GM12872 (cell line): Measurements from ENCODE around the gene C14orf180.

ENCODE experiments used
- CTCF ChIP-seq: IDR thresholded peaks from 3 replicates; pipeline ENCODE4 v1.5.1; 2011; ENCODE audit warnings: low read depth, mild to moderate bottlenecking, low read length, moderate library complexity; ENCODE audit not compliant: insufficient read depth

C14orf180 gene

GRCh38 chr14:104632781-104633180 is 53.2 kb downstream of the C14orf180 start:
- no peak for TF ChIP-seq CTCF

- TF ChIP-seq CTCF: no peak
Observed at GRCh38 chr14:104633276-104634137, 53.9 kb downstream of the C14orf180 start.

- no peak for TF ChIP-seq CTCF
Observed at GRCh38 chr14:104634138-104634760, 54.7 kb downstream of the C14orf180 start.

- no peak for TF ChIP-seq CTCF
Observed at GRCh38 chr14:104634886-104635570, 55.5 kb downstream of the C14orf180 start.

- no peak for TF ChIP-seq CTCF
Observed at GRCh38 chr14:104635717-104636116, 56.2 kb downstream of the C14orf180 start.

- no peak for TF ChIP-seq CTCF
Observed at GRCh38 chr14:104636131-104636530, 56.6 kb downstream of the C14orf180 start.

GRCh38 chr14:104637546-104638003 is 58.0 kb downstream of the C14orf180 start:
- no peak for TF ChIP-seq CTCF
